NCI-H345 treated with DMSO at 0.1 percent for 48 hours (cell line): ENCODE results near the gene DAB1.

Source experiments
- DNase-seq: peaks from one replicate; lab custom pipeline; 2025; ENCODE audit not compliant: unreplicated experiment; lab: John Stamatoyannopoulos, UW

DAB1 gene

GRCh38 chr1:57418971-57419370, 4.9 kb downstream of the DAB1 start:
- DNase-seq = no peak

DNA sequence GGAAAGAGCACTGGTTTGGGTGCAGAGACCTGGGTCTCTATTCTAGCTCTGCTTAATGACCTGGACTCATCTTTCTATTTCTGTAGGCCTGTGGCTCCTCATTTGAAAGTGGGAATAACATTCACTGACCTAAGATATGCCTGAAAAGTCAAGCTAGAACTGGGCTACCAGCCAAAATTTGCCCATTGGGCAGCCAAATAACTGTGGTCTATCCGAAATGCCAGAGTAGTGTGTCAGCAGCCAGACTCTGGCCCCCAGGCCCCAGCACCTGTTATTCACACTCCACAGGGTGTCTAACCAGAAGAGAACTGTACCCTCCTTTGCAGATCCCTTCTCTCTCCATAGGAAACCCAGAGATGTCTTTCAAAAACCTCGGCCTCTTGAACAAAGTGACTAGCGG, 12.6 kb downstream of the DAB1 start:
- no peak for DNase-seq

GRCh38 chr1:57410508-57410907, 13.4 kb downstream of the DAB1 start:
- DNase-seq = no peak

DNA sequence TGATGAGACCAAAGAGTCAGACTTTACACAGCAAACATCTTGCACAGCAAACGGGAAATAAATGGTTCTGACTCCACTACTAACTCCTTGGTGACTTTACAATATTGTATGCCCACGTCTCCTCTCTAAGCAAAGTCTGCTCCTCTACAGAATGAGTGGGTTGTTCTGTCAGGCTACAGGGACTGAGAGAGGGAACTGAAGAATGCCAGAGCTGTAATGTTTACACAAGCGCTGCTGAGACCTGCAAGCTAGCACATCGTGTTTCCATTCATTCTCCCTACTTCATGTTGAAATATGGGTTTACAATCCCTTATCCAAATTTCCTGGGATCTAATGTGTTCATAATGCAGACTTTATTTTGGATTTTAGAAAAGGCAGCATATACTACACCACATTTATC, 15.9 kb downstream of the DAB1 start:
- DNase-seq = no peak

DNA sequence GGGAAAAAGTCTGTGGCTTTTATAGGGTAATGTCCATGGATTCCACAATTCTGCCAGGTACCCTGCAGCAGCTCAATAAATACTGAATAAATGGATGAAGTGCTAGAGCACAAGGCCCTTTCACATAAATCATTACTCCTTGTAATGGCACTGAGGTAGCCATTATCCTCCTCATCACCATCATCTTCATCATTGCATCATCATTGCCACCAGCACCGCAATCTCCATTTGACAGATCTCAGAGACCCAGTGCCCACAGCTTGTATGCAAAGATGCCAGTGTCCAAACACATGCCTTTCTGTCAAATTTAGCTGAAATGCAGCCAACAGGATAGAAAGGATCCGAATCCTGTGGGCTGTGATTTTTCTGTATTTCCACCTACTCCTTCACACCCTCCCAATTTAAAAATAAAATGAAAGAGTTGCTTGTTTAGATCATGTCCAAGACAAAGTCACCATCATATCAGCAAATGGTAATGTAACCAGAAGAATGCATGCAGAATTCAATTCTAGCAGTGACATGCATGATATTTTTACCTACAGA, 17.4 kb downstream of the DAB1 start:
- DNase-seq = no peak

DNA sequence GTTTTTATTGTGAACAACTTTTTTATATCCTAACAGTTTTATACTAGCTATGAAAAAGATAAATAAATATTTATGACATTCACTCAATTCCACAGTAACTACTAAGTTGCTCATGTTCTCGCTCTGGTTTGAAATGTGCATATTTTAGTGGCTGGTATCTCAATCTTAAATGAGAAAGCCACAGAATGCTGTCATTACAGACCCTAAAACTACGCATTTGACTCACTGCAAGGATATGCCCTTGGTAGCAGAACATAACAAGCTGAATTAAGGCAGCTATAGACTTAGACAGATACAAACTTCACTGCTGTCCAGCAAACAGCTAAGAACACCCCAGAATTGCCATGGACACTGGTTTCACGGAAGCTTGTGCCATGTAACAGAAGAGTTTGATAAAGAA, 19.0 kb downstream of the DAB1 start:
- no peak for DNase-seq

DNA sequence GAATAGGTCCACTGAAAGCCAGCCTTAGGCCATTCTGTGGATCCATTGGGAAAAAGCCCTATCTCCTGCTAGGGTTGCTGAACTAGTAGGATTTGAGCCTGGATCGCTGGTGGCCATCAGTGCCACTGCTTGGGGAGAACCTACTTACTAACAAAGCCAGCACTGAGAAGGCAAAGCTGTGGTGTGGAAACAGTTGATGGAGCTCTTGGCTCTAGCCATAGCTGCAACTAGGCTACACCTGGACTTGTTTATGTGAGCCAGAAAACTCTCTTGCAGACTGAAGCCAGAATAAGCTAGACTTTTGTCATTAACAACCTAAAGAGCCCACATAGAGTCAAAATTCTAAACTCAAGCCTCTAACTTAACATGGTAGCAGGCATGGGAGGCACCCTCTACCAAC, 20.7 kb downstream of the DAB1 start:
- no peak for DNase-seq

DNA sequence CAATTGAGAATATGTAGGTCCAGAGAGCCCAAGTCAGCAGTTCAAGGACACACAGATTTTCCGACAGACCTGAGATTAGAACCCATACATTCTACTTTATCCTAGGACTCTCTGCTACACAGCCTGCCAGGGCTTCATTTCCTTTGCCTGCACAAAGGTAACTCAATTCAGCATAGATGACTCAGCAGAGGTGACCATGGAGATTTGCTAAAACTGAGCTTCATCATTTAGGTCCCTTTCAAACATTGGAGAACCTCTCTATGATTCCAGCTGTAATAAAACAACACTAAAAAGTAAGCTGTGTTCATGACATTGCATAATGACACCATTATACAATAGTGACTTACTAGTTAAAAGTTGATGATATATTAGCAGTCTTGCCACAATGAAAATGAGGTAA, 22.2 kb downstream of the DAB1 start:
- DNase-seq = no peak

- no peak for DNase-seq
Observed at GRCh38 chr1:57400048-57400447, 23.8 kb downstream of the DAB1 start.

- no peak for DNase-seq
Observed at GRCh38 chr1:57393058-57393584, 30.7 kb downstream of the DAB1 start.

- DNase-seq = no peak
Observed at GRCh38 chr1:57385336-57385735, 38.5 kb downstream of the DAB1 start.

- DNase-seq = no peak
Observed at GRCh38 chr1:57384901-57385300, 39.0 kb downstream of the DAB1 start.

DNA sequence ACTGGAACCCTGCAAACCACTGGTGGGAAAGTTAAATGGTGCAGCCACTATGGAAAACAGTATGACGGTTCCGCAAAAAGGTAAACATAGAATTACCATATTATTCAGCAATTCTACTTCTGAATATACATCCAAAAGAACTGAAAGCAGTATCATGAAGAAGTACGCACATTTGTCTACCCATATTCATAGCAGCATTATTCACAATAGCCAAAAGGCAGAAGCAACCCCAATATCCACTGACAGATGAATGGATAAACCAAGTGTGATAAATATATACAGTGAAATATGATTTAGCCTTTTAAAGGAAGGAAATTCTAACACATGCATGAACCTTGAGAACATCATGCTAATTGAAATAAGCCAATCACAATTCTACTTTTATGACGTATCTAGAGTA, 39.6 kb downstream of the DAB1 start:
- no peak for DNase-seq

DNA sequence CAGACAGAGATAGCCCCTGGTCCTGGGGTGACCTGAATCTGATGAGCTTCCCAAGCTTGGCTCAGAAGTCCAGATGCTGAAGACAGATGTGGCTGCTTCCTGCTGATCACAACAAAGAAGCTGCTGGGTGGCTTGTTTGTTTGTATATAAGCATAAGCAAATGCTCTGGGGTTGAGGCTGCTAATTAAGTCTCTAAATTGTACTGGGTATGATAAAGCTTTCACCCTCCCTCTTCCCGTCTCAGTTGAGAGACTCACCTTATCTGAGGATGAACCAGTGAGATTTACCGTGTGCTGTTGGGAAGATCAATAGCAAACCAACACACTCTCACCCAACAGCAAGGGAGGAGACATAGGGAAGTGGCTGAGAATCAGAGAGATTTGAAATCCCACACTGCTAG, 42.0 kb downstream of the DAB1 start:
- DNase-seq = no peak

DNA sequence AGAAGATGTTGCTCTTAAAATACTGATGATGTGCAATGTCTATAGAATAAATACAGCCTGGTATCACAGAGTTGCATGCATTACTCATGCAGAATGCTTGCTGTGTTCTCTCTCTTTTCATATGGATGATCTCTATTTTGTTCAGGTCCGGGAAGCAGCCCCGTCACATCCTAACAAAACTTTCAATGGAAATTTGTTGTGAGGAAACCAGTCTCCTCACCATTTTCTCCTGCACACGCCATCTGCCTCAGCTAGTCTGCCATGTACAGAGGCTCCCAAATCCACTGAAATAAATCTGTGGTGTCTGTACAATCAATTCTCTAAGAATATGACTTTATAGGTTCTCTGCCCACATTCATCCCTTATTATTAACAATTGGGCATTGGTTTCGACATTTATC, 42.4 kb downstream of the DAB1 start:
- no peak for DNase-seq

DNA sequence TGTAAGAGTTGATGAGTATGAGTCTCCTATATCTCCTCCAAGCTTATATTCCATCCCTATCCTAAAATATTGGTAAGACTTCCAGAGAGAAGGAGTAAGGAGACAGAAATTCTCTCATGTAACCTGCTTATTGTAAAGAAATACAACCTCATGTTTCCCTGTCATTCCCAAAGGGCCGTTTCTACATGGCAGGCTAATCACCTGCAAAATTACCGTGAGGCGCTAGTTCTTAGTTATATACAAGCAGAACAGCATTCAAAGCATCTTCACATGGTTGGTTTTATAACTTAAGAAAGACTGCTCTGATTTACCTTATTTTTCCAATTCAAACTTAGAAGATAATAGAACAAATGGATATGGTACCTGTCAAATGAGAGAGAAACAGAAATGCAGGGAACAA, 42.9 kb downstream of the DAB1 start:
- DNase-seq = no peak

- DNase-seq = no peak
Observed at GRCh38 chr1:57378534-57378933, 45.3 kb downstream of the DAB1 start.

- DNase-seq = no peak
Observed at GRCh38 chr1:57377339-57378139, 46.3 kb downstream of the DAB1 start.

- no peak for DNase-seq
Observed at GRCh38 chr1:57376041-57376440, 47.8 kb downstream of the DAB1 start.

DNA sequence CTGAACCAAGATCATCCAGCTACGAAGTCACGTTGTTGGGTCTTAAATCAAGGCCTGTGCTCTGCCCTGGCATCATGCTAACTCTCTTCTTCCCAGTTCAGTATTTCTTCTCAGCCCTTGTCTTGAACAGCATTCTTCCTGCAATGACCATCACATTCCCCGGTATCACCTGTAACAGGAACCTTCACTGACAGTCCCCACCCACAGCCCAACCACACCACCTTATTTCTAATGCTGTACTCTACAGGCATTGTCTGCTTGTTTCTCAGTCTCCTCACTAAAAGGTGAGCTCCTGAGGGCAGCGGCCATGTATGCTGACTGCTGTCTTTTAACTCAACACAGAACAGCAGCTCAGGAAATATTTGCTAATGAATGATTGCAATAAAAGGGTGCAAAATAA, 54.0 kb downstream of the DAB1 start:
- DNase-seq = no peak

DNA sequence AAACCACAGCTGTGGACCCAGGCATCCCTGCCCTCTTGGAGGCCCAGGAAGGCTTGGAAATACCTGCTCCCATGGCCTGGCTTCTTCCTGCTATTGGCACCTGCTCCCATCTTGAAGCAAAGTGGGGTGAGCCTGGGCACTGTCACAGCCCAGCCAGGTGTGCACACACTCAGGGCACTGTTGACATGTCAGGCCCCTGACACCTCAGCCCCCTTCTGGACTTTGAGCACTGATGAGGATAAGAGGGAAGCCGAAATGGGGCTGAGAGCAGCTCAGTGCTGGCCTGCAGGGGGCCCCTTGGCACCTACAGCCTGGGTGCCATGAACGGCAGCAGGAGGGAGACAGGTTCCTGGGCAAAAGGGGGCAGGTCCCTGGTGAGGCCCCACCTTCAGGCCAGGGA, 55.9 kb downstream of the DAB1 start:
- DNase-seq = no peak

DNA sequence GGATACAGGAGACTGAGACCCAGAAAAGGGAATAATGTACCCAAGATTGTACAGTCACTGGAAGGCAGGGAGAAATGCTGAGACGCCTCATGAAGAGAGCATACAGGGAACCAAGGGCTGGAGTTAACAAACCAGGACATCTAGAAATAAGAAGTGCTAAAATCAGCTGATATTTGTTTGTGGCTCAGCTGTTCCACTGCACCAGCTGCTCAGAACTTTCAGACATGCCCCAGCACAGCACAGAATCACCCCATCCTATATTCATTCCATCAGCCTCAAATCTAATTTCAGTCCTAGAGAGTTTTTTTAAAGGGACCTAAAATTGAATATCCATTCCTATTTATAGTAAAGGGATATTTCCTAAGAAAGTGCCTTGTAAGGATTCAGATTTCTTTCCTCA, 60.2 kb downstream of the DAB1 start:
- no peak for DNase-seq

DNA sequence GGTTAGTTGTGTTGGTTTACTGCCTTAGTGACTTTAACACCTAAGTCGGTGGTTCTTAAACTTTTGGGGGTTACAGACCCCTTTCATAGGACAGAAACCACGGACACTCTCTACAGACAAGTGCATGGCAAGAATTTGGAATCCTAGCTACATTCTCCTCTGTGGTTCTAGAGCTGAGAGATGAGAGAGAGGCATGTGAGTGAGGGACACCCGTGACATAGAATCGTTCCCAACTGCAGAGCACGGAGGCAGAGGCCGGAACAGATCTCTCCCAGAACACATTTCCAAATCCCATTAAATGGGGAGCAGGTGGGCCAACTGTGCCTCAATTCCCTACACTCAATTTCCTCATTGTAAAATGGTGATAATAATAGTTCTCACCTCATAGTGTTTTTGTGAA, 60.7 kb downstream of the DAB1 start:
- DNase-seq = no peak
